Natural killer cell treated with Interleukin-12 subunit alpha and Interleukin-12 subunit beta and Interleukin-15 and Interleukin-18, amount 100 ng/mL, for 72 hours (primary cell): ENCODE results near the gene DPT. TPM values are rescaled to one million over a fixed set of nuclear protein-coding genes. Genes with fewer than 3 reads are reported as not detected.

Experiments
- ATAC-seq, 2 donors: fragments of 150-1000 bp; cut with Tn5 transposase in 1 of 2; sonication (Bioruptor Pico), chemical (Tn5 transposase) in 1 of 2; 2 replicates each; pipeline ENCODE4 v1.10.0; 2021
- DNase-seq: peaks from one replicate; pipeline ENCODE4 v3.0.0; 2022; ENCODE audit warnings: low spot score
- H3K27ac Mint-ChIP-seq, 2 donors: 1 replicate in 1 of 2; 2 replicates in 1 of 2; pipeline ENCODE4 v1.8.0; 2022; ENCODE audit warnings: mixed read lengths in 2 of 2, mild to moderate bottlenecking in 1 of 2, moderate library complexity in 1 of 2
- H3K27me3 Mint-ChIP-seq, 2 donors: 1 replicate in 1 of 2; 2 replicates in 1 of 2; pipeline ENCODE4 v1.8.0; 2022; ENCODE audit warnings: mixed read lengths in 2 of 2
- H3K36me3 Mint-ChIP-seq: one replicate; pipeline ENCODE4 v1.8.0; 2022; ENCODE audit warnings: mixed read lengths
- H3K4me1 Mint-ChIP-seq, 2 donors: 1 replicate in 1 of 2; 2 replicates in 1 of 2; pipeline ENCODE4 v1.8.0; 2022; ENCODE audit warnings: low read depth in 2 of 2, mixed read lengths in 2 of 2, mild to moderate bottlenecking in 1 of 2
- H3K4me3 Mint-ChIP-seq: one replicate; pipeline ENCODE4 v1.8.0; 2022; ENCODE audit warnings: mixed read lengths
- H3K9me3 Mint-ChIP-seq: 2 replicates; pipeline ENCODE4 v1.8.0; 2022; ENCODE audit warnings: mixed read lengths
- total RNA-seq, 2 donors: library from RNA; stranded (reverse); gene quantifications; one replicate each; pipeline ENCODE4 v1.2.3, GENCODE V29; 2022

DPT gene
- total RNA-seq, 2 donors from 2014 or later = not detected

DNA sequence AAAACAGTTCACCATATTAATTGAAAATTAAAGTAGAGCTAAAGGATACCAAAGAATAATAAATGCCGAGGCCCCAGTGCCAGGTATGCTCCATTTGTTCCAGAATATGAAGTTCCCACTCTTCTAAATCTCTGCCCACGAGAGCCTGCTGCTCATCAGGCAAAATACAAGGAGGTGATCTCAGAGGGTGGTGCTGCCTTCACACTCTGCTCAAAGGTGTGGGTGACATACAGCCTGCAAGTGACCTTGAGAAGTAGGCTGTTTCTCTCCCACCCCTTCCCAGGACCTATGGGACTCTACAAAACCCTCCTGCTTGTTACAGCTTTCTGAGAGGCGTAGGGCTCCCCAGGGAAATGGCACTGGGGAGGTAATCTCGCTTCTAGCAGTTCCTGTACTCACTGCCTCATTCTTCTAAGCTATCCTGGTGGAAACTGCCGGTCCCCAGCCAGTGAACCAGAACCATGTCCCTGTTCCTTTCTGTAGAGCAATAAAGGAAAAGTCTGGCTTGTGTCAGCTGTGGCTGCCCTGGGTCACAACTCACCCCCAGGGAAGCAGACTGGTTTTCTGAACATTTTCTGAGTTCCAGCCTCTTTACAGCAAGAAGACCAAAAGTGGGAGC lies 26.9 kb upstream of the DPT start:
- no peak for DNase-seq
- Mint-ChIP-seq H3K9me3 (no peaks in the 10 kb centered on the region), H3K27me3 (peaks cover 7 to 27% of the 10 kb centered on the region in 2 donors), H3K4me1 (peaks cover 0 to 6% of the 10 kb centered on the region in 2 donors), H3K27ac (no peak overlapping the region), H3K4me3 (no peak overlapping the region), H3K36me3 (no peaks in the 10 kb centered on the region)
- no peak for ATAC-seq

GRCh38 chr1:168752171-168752832 lies 23.3 kb upstream of the DPT start:
- H3K36me3 Mint-ChIP-seq = no peaks in the 10 kb centered on the region
- no peaks in the 10 kb centered on the region for H3K9me3 Mint-ChIP-seq
- peaks cover 10 to 38% of the 10 kb centered on the region in 2 donors for H3K27me3 Mint-ChIP-seq
- H3K4me3 Mint-ChIP-seq = no peak overlapping the region
- ATAC-seq = no peak
- H3K4me1 Mint-ChIP-seq = peaks cover 0 to 6% of the 10 kb centered on the region in 2 donors
- no peak for DNase-seq
- H3K27ac Mint-ChIP-seq = no peak overlapping the region

DNA sequence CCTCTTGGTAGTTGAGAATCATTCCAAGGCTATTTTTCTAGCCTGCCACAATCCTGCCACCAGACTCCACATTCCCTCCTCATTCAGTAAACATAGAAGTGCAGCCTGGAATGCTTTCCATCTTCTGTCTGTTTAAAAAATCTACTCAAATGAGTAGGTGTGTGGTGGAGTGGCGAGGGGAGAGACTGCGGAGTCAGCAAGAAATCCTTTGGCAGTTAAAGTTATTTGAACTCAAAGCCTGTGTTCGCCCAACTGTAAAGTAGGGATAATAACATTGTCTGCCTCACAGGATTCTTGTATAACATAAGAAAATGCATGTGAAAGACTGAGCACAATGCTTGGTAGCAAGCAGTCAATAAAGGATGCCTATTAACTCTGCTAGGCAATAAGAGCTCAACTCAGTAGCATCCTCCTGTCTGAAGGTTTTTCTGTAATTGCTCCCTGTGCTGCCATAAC lies 22.2 kb upstream of the DPT start:
- no peak for DNase-seq
- H3K36me3 Mint-ChIP-seq = no peaks in the 10 kb centered on the region

DNA sequence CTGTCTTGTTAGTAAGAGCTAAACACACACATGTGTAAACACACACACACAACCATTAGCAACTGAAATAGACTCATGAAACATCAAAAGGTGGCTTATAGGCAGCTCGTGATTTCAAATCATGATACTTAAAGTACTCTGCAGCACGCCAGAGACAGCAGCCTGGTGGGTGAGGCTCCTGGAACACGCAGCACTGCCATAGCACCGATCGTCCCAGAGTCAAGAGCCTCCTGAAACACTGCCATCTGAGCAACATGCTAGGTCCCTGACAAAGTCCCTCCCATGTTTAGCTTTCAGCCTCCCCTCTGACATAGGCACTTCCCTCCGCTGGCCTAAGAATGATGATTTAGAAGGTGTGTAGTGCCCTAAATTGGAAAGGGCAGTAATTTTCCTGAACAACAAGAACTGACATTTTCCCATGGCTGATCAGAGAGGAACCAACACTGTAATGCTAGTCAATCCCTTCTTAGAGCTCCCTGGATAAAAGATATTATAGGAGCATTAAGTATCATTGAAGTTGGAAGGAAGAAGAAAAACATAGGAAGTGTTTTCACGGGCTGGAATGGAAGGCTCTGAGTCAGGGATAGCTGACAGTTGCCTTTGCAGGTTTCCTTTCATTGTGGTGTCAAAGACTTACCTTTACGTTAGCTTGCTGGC lies 14.1 kb upstream of the DPT start:
- Mint-ChIP-seq H3K4me3 (no peak overlapping the region), H3K36me3 (no peaks in the 10 kb centered on the region), H3K9me3 (no peaks in the 10 kb centered on the region), H3K4me1 (no peaks in the 10 kb centered on the region), H3K27me3 (peaks cover 6 to 9% of the 10 kb centered on the region in 2 donors), H3K27ac (no peak overlapping the region)
- ATAC-seq = no peak
- no peak for DNase-seq

More for the DNA sequence above, 22.2 kb upstream of the DPT start:
- Mint-ChIP-seq H3K9me3 (no peaks in the 10 kb centered on the region), H3K4me1 (peaks cover 0 to 6% of the 10 kb centered on the region in 2 donors), H3K4me3 (no peak overlapping the region), H3K27ac (no peak overlapping the region), H3K27me3 (peaks cover 14 to 47% of the 10 kb centered on the region in 2 donors)
- no peak for ATAC-seq

DNA sequence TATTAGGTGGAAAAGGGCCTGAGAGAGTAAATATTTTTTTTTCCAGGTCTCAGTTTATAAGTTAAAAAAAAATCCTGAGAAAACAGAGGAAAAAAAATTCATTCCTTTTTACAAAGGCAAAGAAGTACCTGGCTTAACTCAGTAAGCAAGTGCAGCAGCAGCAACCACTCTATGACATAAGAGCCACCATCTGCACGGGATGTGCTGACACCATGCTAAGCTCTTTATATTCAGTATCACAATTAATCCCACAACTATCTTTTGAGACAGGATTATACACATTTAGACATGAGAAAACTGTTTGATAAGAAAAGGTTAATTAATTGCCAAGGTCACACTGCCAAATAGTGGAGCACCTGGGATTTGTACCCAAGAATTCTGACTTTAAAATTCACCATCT lies 13.4 kb upstream of the DPT start:
- DNase-seq (no peak), ATAC-seq (no peak)
- H3K4me3 Mint-ChIP-seq = no peak overlapping the region
- H3K27me3 Mint-ChIP-seq = peaks cover 6 to 9% of the 10 kb centered on the region in 2 donors
- no peaks in the 10 kb centered on the region for H3K36me3 Mint-ChIP-seq
- no peak overlapping the region for H3K27ac Mint-ChIP-seq
- H3K4me1 Mint-ChIP-seq = no peaks in the 10 kb centered on the region
- no peaks in the 10 kb centered on the region for H3K9me3 Mint-ChIP-seq

GRCh38 chr1:168739908-168740307 lies 10.9 kb upstream of the DPT start:
- H3K36me3 Mint-ChIP-seq = no peaks in the 10 kb centered on the region
- no peak overlapping the region for H3K4me3 Mint-ChIP-seq
- no peak for DNase-seq
- ATAC-seq = no peak
- H3K27me3 Mint-ChIP-seq = peaks cover 7 to 9% of the 10 kb centered on the region in 2 donors
- no peaks in the 10 kb centered on the region for H3K4me1 Mint-ChIP-seq
- H3K9me3 Mint-ChIP-seq = no peaks in the 10 kb centered on the region
- H3K27ac Mint-ChIP-seq = no peak overlapping the region

GRCh38 chr1:168736520-168736919 lies 7.5 kb upstream of the DPT start:
- no peak for ATAC-seq
- H3K4me3 Mint-ChIP-seq = no peak overlapping the region
- peaks cover 9 to 12% of the 10 kb centered on the region in 2 donors for H3K27me3 Mint-ChIP-seq
- no peaks in the 10 kb centered on the region for H3K9me3 Mint-ChIP-seq
- no peaks in the 10 kb centered on the region for H3K4me1 Mint-ChIP-seq
- DNase-seq = no peak
- H3K36me3 Mint-ChIP-seq = no peaks in the 10 kb centered on the region
- H3K27ac Mint-ChIP-seq = no peak overlapping the region

- no peaks in the 10 kb centered on the region for H3K4me1 Mint-ChIP-seq
These were observed 7.0 kb upstream of the DPT start for GRCh38 chr1:168735974-168736373.

DNA sequence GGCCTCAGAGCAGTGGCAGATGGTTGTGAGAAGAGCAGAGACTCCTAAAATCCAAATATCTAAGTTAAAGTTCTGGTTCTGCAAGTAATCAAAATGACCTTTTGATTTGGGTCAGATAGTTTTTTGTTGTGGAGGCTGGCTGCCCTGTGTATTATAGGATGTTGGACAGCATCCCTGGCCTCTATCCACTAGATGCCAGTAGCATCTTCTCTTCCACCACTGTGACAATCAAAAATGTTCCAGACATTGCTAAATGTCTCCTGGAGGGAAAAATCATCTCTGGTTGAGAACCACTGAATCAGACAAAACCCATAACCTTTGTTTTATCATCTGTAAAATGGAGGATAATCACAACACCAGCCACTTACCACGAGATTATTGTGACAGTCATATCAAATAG lies 5.9 kb upstream of the DPT start:
- no peak for ATAC-seq
- no peak overlapping the region for H3K4me3 Mint-ChIP-seq
- no peaks in the 10 kb centered on the region for H3K9me3 Mint-ChIP-seq
- no peaks in the 10 kb centered on the region for H3K4me1 Mint-ChIP-seq
- peaks cover 9 to 10% of the 10 kb centered on the region in 2 donors for H3K27me3 Mint-ChIP-seq
- no peaks in the 10 kb centered on the region for H3K36me3 Mint-ChIP-seq
- H3K27ac Mint-ChIP-seq = no peak overlapping the region
- DNase-seq = no peak

More at GRCh38 chr1:168735974-168736373, 7.0 kb upstream of the DPT start:
- H3K27ac Mint-ChIP-seq = no peak overlapping the region
- ATAC-seq = no peak
- H3K36me3 Mint-ChIP-seq = no peaks in the 10 kb centered on the region
- DNase-seq = no peak
- no peak overlapping the region for H3K4me3 Mint-ChIP-seq
- H3K27me3 Mint-ChIP-seq = peaks cover 9 to 11% of the 10 kb centered on the region in 2 donors
- H3K9me3 Mint-ChIP-seq = no peaks in the 10 kb centered on the region

- Mint-ChIP-seq H3K4me3 (no peak overlapping the region), H3K27ac (no peak overlapping the region), H3K9me3 (no peaks in the 10 kb centered on the region), H3K4me1 (no peaks in the 10 kb centered on the region), H3K27me3 (peaks cover 9 to 10% of the 10 kb centered on the region in 2 donors), H3K36me3 (no peaks in the 10 kb centered on the region)
- DNase-seq = no peak
- ATAC-seq = no peak
These were observed 5.3 kb upstream of the DPT start for GRCh38 chr1:168734271-168734670.

DNA sequence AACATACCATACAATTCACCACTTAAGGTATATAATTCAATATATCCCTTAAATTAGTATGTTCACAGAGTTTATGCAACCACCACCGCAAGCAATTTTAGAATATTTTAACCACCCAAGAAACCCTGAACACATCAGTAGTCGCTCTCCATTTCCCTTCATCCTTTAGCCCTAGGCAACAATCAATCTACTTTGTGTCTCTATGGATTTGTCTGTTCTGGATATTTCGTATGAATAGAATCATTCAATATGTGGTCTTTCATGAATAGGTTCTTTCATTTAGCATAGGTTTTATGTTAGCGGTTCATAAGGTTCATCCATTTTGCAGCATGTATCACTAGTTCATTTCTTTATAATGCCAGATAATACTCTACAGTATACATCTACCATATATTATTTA lies 4.2 kb upstream of the DPT start:
- no peak for ATAC-seq
- no peak overlapping the region for H3K4me3 Mint-ChIP-seq
- no peak overlapping the region for H3K27ac Mint-ChIP-seq
- H3K4me1 Mint-ChIP-seq = no peaks in the 10 kb centered on the region
- peaks cover 9 to 10% of the 10 kb centered on the region in 2 donors for H3K27me3 Mint-ChIP-seq
- DNase-seq = no peak
- no peaks in the 10 kb centered on the region for H3K9me3 Mint-ChIP-seq
- H3K36me3 Mint-ChIP-seq = no peaks in the 10 kb centered on the region

DNA sequence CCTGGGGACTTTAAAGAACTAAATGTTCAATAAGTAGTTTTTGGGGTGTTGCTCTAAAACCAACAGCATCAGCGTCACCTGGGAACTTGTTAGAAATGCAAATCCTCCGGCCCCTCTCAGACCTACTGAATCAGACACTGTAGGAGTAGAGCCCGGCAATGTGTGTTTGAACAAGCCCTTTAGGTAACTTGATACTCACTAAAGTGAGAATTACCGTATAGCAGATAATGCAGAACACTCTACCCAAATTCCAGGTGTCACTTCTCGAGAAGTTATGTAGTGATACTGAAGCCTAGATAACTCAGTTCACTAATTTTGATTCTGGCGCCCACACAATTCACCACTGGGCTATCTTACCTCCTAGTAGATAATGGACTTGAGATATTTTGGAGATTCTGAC lies 3.7 kb upstream of the DPT start:
- no peak for DNase-seq
- Mint-ChIP-seq H3K27me3 (peaks cover 9 to 13% of the 10 kb centered on the region in 2 donors), H3K36me3 (no peaks in the 10 kb centered on the region), H3K4me3 (no peak overlapping the region), H3K27ac (no peak overlapping the region), H3K4me1 (no peaks in the 10 kb centered on the region), H3K9me3 (no peaks in the 10 kb centered on the region)
- ATAC-seq = no peak

- Mint-ChIP-seq H3K27ac (no peak overlapping the region), H3K36me3 (no peaks in the 10 kb centered on the region), H3K4me1 (no peaks in the 10 kb centered on the region), H3K27me3 (peaks cover 9 to 13% of the 10 kb centered on the region in 2 donors), H3K4me3 (no peak overlapping the region), H3K9me3 (no peaks in the 10 kb centered on the region)
- ATAC-seq (no peak), DNase-seq (no peak)
These were observed 2.4 kb upstream of the DPT start for GRCh38 chr1:168731244-168731953.

DNA sequence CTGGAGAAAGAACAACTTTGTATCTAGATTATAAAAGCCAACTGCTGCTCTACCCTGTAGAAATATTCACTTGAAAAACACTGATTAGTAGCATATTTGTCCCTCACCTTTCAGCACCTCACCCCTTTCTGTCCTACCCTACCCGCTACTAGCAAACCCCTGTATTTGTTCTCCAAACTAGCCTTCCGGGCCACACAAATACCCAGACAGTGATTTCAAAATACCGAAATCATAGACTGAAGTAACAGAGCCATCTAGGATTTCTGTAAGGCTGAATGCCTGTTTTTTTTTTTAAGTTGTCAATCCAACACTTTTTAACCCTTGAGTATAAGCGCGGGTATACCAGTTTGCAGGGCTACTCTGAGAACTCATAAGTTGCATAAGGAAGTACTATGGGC lies 398 bp upstream of the DPT start:
- ATAC-seq = no peak
- H3K9me3 Mint-ChIP-seq = no peaks in the 10 kb centered on the region
- no peak overlapping the region for H3K4me3 Mint-ChIP-seq
- no peak overlapping the region for H3K27ac Mint-ChIP-seq
- no peaks in the 10 kb centered on the region for H3K4me1 Mint-ChIP-seq
- no peaks in the 10 kb centered on the region for H3K36me3 Mint-ChIP-seq
- H3K27me3 Mint-ChIP-seq = peaks cover 0 to 10% of the 10 kb centered on the region in 2 donors
- DNase-seq = no peak
